Stomach (tissue), 4 donors: Measurements from ENCODE around the gene XYLB.

Experiments
- POLR2A ChIP-seq, 4 donors: fragments of 450-650 bp; IDR thresholded peaks; one replicate each; pipeline ENCODE4 v1.6.1; 2016; ENCODE audit warnings: antibody characterized with exemption in 4 of 4, control low read depth in 2 of 4, mild to moderate bottlenecking in 1 of 4, moderate library complexity in 1 of 4
- TF ChIP-seq, protein P1 (sequence below), 7 experiments: fragments of 450-650 bp in 4 of 7; fragments of 200-600 bp in 3 of 7; sonication (generic) in 3 of 7; IDR thresholded peaks; one replicate each; pipeline ENCODE4 v1.5.1; 2016 to 2019; ENCODE audit warnings: antibody characterized with exemption in 7 of 7, control low read depth in 2 of 7, mild to moderate bottlenecking in 1 of 7

- no peak for TF ChIP-seq POLR2A (IDR thresholded peaks at IDR 0.05)
- TF ChIP-seq, protein P1, sequence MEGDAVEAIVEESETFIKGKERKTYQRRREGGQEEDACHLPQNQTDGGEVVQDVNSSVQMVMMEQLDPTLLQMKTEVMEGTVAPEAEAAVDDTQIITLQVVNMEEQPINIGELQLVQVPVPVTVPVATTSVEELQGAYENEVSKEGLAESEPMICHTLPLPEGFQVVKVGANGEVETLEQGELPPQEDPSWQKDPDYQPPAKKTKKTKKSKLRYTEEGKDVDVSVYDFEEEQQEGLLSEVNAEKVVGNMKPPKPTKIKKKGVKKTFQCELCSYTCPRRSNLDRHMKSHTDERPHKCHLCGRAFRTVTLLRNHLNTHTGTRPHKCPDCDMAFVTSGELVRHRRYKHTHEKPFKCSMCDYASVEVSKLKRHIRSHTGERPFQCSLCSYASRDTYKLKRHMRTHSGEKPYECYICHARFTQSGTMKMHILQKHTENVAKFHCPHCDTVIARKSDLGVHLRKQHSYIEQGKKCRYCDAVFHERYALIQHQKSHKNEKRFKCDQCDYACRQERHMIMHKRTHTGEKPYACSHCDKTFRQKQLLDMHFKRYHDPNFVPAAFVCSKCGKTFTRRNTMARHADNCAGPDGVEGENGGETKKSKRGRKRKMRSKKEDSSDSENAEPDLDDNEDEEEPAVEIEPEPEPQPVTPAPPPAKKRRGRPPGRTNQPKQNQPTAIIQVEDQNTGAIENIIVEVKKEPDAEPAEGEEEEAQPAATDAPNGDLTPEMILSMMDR (IDR thresholded peaks at IDR 0.05): no peak
These were observed 3.2 kb downstream of the XYLB start for GRCh38 chr3:38349684-38350359.
